GM21423 (cell line): ENCODE data around the gene ZDHHC3.

Experiments
- ATAC-seq: cut with Tn5 transposase; IDR thresholded peaks from one replicate; pipeline ENCODE4 v1.9.1; 2021; ENCODE audit warnings: mild to moderate bottlenecking, moderate library complexity; ENCODE audit not compliant: unreplicated experiment

ZDHHC3 gene, protein sequence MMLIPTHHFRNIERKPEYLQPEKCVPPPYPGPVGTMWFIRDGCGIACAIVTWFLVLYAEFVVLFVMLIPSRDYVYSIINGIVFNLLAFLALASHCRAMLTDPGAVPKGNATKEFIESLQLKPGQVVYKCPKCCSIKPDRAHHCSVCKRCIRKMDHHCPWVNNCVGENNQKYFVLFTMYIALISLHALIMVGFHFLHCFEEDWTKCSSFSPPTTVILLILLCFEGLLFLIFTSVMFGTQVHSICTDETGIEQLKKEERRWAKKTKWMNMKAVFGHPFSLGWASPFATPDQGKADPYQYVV

GRCh38 chr3:44976002-44976815 lies at the start of gene ZDHHC3, which contains the start of gene EXOSC7:
TSS of gene ZDHHC3 (minus strand) at chr3:44976174. CDS start at chr3:44959436, 16,738 bp downstream.
TSS of gene EXOSC7 (plus strand) at chr3:44976244. CDS start at chr3:44976278, 34 bp downstream.
- peak; percentile 74 for ATAC-seq

- no peak for ATAC-seq
Observed at GRCh38 chr3:45024542-45025255, 48.7 kb upstream of the ZDHHC3 start.

GRCh38 chr3:45023675-45024074 lies 47.7 kb upstream of the ZDHHC3 start:
- no peak for ATAC-seq

DNA sequence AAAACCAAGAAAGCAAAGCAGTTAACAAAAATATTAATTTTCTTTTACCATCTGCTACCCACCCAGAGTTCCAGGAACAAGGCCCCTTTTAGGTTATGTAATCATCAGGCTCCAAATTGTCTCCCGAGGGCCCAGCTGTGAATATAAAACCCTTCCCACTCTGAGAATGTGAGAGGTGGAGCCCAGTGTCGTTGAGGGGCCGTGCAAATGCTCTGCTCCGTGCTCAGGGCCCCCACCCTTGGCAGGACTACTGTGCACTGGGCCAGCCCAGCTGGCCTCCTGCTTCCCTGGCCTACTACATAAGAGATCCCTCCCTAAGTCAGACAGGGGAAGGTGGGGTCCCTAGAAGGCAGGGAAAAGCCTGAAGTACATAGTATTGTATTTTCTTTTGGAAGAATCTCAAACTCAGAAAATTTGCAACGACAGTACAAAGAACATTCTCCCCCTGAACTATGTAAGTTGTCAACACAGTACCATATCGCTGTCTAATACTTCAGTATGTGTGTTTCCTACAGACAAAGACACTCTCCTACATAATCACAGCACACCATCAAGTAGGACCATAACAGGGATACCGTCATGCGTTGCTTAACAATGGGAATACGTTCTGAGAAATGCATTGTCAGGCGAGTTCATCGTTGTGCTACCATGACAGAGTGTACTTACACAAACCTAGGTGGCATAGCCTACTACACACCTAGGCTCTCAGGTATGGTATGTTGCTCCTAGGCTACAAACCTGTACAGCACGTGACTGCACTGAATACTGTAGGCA lies 45.7 kb upstream of the ZDHHC3 start:
- ATAC-seq = no peak

DNA sequence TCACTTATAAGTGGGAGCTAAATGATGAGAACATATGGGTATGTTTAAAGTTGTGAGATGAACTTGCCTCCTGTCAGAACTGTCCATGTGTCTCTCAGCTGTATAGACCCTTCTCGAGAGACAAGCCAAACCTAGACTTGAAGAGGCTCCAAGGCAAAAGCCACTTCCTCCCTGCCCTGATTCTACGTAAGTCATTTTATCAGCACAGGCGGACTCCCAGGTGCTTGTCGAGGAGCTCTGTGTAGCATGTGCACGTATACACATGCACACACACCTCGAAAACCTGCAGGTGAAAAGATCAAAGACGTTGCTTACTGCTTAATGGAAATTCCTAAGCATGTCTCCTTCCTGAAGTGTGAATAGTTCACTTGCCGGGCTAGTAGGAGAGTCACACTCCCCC lies 44.6 kb upstream of the ZDHHC3 start:
- ATAC-seq = no peak

DNA sequence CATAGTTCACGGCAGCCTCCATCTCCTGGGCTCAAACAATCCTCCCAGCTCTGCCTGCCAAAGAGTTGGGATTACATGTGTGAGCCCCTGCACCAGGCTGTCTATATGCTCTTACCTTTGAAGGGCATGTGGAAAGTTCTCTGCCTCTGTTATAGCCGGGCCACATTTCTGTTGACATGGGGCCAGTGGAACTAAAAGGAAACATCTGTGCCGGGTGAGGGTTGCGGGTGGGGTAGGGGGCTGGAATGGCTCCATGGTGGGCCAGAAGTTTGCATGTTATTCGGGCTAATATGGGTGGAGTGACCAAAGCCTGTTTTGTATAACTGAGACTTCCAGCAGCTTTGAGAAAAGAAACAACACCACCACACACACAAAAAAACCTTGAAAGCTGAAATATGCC lies 41.8 kb upstream of the ZDHHC3 start:
- ATAC-seq = no peak

DNA sequence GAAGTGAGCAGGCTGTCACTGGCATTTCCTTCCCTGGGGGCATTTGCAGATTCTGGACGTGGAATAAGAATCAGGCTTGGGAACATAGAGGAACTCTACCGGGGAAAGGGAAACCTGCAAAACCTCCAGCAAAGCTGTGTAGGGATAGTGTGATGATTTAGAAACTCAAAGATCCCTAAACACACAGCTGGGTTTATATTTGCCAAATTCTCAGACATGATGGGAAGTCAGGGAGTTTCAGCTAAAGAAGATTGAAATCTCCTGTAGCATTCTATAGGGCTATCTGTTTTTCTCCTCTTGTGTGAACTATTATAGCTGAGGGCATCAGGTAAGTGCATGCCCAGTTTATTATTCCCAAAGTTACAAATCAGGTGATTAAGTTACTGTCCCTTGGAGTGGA lies 40.9 kb upstream of the ZDHHC3 start:
- ATAC-seq = no peak

DNA sequence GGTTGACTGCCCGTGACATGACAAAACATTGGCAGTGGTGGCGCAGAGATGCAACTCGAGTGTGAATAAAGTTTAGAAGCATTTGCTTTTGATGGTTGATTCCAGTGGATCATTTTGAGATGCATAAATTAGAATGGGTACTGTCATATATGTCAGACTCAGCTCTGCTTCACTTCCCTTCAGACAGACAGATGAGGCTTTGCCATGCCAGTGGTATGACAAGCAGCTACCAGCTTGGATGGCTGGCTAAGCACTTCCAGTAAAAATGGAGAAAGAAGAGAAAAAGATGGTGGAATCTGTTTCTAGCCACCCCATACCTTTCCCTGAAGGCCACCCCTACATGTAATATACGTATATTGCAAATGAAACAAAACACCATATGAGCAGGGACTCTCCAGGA lies 36.6 kb upstream of the ZDHHC3 start:
- no peak for ATAC-seq

- ATAC-seq = peak; percentile 56
Observed at GRCh38 chr3:45011756-45012508, 36.0 kb upstream of the ZDHHC3 start.

GRCh38 chr3:45010811-45011333 lies 34.9 kb upstream of the ZDHHC3 start:
- no peak for ATAC-seq

DNA sequence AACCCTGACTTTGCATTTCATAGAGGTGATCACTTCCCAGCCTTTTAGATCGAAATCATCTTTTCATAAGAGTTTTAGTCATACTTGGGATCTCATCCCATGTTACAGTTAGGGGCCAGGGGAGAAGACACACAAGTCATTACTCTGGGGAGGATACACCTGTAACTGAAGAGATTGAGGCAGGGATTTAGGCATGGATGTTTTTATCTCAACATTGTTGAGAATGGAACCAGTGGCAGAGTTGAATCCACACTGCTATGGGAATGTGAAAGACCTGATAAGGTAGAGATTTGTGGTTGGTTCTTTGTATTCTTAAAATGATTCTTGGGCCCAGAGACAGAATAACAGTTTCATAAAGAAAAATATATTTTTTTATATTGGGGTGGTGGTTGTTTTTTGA lies 33.9 kb upstream of the ZDHHC3 start:
- ATAC-seq = no peak

- no peak for ATAC-seq
Observed at GRCh38 chr3:45008117-45008516, 32.1 kb upstream of the ZDHHC3 start.

DNA sequence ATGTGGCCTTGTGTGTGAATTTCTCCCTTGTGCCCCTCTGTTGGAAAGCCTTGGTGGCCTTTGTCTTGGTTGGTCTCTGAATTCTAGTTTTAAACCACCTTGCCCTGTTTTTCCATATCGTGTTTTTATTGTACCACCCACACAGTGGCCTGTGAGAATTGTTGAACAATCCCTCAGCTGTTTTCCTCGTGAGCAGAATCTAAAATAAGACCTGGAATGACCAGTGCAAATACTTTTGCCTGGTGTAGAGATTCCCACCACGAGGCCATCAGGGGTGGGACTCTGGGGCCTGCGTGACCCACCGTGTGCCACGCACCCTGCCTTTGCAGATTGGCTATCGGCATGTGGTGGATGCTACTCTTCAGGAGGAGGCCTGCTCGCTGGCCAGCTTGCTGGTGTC lies 31.1 kb upstream of the ZDHHC3 start:
- no peak for ATAC-seq

- ATAC-seq = no peak
Observed at GRCh38 chr3:45003859-45004258, 27.9 kb upstream of the ZDHHC3 start.

- ATAC-seq = no peak
Observed at GRCh38 chr3:45003406-45003805, 27.4 kb upstream of the ZDHHC3 start.

- no peak for ATAC-seq
Observed at GRCh38 chr3:45002720-45003119, 26.7 kb upstream of the ZDHHC3 start.

- no peak for ATAC-seq
Observed at GRCh38 chr3:45002139-45002660, 26.2 kb upstream of the ZDHHC3 start.

- no peak for ATAC-seq
Observed at GRCh38 chr3:45001738-45002137, 25.8 kb upstream of the ZDHHC3 start.

DNA sequence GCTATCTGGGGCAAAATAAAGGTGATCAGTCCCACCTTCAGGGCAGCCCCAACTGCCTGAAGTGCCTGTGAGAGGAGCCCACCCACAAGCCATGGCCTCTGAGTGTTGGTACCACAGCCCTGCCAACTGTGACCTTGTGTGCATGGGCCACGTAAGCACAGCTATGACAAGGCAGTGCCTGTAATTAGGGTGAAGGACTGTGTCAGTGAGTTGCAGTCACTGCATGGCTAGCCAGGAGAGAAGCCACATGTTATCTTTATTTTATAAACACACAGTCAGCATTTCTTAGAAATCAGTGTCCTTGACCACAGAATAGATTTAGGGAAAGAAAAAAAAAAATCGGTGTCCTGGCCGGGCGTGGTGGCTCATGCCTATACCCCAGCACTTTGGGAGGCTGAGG lies 24.8 kb upstream of the ZDHHC3 start:
- ATAC-seq = no peak

DNA sequence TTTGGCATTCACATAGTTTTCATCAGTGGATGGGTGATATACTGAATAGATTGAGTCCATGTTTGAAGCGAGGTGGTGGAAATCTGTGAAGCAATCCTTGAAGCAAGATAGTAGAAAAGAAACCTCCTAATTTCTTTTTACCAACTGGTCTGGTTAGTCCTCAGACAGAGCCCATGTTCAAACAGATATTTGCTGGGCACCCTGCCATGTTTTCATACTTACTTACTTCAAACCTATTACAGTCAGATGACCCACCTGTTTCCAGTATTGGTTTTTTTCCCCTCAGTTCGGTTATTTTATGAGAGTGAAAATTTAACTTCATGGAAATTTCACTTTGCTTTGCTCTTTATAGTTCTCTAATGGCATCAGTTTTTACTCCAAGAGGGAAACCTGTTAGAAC lies 23.8 kb upstream of the ZDHHC3 start:
- no peak for ATAC-seq
